Muscle of leg (tissue), 11 donors: ENCODE data around the gene PRDM2. TPM values are rescaled to one million over a fixed set of nuclear protein-coding genes. Genes with fewer than 3 reads are reported as not detected.

Experiments used
- DNase-seq: peaks from one replicate; pipeline ENCODE4 v3.0.0; 2013
- H3K27ac ChIP-seq: one replicate; pipeline ENCODE4 v1.5.1; 2013; ENCODE audit warnings: mild to moderate bottlenecking, low read length, control low read depth
- H3K27me3 ChIP-seq: one replicate; pipeline ENCODE4 v1.6.1; 2013; ENCODE audit warnings: low read length; ENCODE audit not compliant: control insufficient read depth, insufficient read depth
- H3K36me3 ChIP-seq: one replicate; pipeline ENCODE4 v1.6.1; 2013; ENCODE audit warnings: low read length; ENCODE audit not compliant: control insufficient read depth, insufficient read depth
- H3K4me1 ChIP-seq: one replicate; pipeline ENCODE4 v1.6.1; 2013; ENCODE audit warnings: low read length; ENCODE audit not compliant: control insufficient read depth, insufficient read depth
- H3K4me3 ChIP-seq: one replicate; pipeline ENCODE4 v1.5.1; 2013; ENCODE audit warnings: low read length, control low read depth
- H3K9me3 ChIP-seq: replicated peaks from 2 replicates; pipeline ENCODE4 v1.6.1; 2013; ENCODE audit warnings: low read depth, low read length; ENCODE audit not compliant: control insufficient read depth
- WGBS: methylation state at CpG from one replicate; pipeline ENCODE4 v1.1.5; 2013; ENCODE audit warnings: missing lambda C conversion rate; ENCODE audit not compliant: insufficient coverage; 5-methylcytosine and 5-hydroxymethylcytosine counted together
- polyA plus RNA-seq, 8 donors: library from polyadenylated mRNA; unstranded; fragments of 120-200 nt; gene quantifications; one replicate each; pipeline versions ENCODE4 v1.2.1 to v1.2.3, GENCODE V29; 2013; ENCODE audit warnings: inconsistent platforms in 1 of 8, low replicate concordance in 1 of 8; ENCODE audit not compliant: insufficient read length in 8 of 8, insufficient read depth in 1 of 8
- total RNA-seq: library from RNA; stranded (reverse); fragments of 120-200 nt; gene quantifications from one replicate; pipeline ENCODE4 v1.2.4, GENCODE V29; 2013

Gene PRDM2
- total and polyA plus RNA-seq, 9 donors: 17.0 to 45.3 (median 36.8) TPM

- Histone ChIP-seq H3K4me3 (no peak overlapping the region), H3K36me3 (peaks cover 5% of the 10 kb centered on the region), H3K4me1 (peaks cover 12% of the 10 kb centered on the region), H3K9me3 (no peaks in the 10 kb centered on the region), H3K27me3 (no peaks in the 10 kb centered on the region), H3K27ac (no peak overlapping the region)
- DNase-seq: no peak
- WGBS: 83% methylated on average over 7 of the region's 7 CpGs
Observed at GRCh38 chr1:13751985-13752384, 52.0 kb downstream of the PRDM2 start.

DNA sequence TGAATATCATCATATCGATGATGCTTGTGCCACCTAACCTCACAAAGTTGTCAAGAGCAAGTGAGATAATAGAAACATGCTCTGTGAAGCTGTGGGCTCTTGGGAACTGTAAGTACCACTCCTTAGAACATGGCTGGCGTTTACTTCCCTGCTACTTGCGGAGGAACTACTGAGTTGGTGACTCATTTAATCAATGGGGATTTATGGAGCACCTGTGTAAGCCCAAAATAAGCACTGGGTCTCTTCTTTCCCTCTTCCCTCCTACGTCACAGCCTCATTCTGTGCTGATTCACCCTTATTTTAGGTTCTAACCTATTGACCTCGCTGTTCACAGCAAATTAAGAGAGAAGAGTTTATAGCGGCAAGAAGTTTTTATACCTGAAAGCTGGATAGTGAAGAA, 52.9 kb downstream of the PRDM2 start:
- Histone ChIP-seq H3K4me3 (no peak overlapping the region), H3K27ac (no peak overlapping the region), H3K4me1 (peaks cover 12% of the 10 kb centered on the region), H3K9me3 (no peaks in the 10 kb centered on the region), H3K27me3 (no peaks in the 10 kb centered on the region), H3K36me3 (peaks cover 5% of the 10 kb centered on the region)
- no peak for DNase-seq
- WGBS: 100% methylated on average over 2 of the region's 6 CpGs

DNA sequence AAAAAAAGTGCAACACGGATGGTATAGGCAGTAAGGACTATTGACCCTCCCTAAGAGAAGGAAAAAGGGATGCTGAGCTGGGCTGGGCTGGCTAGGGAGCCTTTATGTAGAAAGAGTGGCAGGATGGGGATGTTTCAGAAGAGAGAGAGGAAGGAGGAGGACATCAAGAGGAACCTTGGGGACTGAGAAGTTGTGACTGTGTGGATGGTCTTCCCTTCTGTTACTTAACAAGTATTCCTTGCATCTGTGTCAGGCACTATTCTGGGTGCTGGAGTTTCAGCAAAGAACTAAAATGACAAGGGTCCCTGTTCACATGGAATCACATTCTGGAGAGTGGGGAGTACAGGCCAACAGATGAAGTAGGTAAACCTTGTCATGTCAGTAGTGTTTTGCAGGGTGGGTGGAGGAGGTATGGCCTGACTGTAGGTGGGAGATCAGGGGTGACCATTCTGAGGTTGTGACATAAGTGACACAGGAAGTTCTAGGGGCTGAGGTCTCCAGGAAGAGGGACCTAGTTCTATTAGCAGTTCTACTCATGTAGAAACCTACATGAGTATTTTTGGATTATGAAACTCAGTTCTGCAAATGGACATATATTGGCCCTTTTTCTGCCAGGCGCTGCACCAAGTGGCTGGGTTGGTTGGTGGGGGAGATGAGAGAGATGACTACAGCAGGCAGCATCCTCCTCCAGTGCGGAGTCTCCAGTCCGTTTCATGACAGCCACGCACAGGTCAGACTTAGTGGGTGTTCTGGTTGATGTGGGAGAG, 53.8 kb downstream of the PRDM2 start:
- WGBS: 73% methylated on average over 2 of the region's 5 CpGs
- Histone ChIP-seq H3K9me3 (no peaks in the 10 kb centered on the region), H3K27ac (no peak overlapping the region), H3K4me3 (no peak overlapping the region), H3K27me3 (no peaks in the 10 kb centered on the region), H3K36me3 (peaks cover 5% of the 10 kb centered on the region), H3K4me1 (peaks cover 8% of the 10 kb centered on the region)
- DNase-seq: no peak

- peaks cover 8% of the 10 kb centered on the region for H3K4me1 ChIP-seq
- peaks cover 5% of the 10 kb centered on the region for H3K36me3 ChIP-seq
- no peak for DNase-seq
- H3K27ac ChIP-seq: no peak overlapping the region
- H3K27me3 ChIP-seq: no peaks in the 10 kb centered on the region
- H3K9me3 ChIP-seq: no peaks in the 10 kb centered on the region
- no peak overlapping the region for H3K4me3 ChIP-seq
- WGBS: 85% methylated on average over 4 of the region's 6 CpGs
Observed at GRCh38 chr1:13754510-13755103, 54.6 kb downstream of the PRDM2 start.

- no peaks in the 10 kb centered on the region for H3K9me3 ChIP-seq
- no peak overlapping the region for H3K4me3 ChIP-seq
- no peak for DNase-seq
- H3K36me3 ChIP-seq: peaks cover 5% of the 10 kb centered on the region
- no CpG with 5 or more reads among the region's 4 CpGs for WGBS
- H3K27me3 ChIP-seq: no peaks in the 10 kb centered on the region
- H3K4me1 ChIP-seq: peaks cover 7% of the 10 kb centered on the region
- H3K27ac ChIP-seq: no peak overlapping the region
Observed at GRCh38 chr1:13756557-13757315, 56.7 kb downstream of the PRDM2 start.

DNA sequence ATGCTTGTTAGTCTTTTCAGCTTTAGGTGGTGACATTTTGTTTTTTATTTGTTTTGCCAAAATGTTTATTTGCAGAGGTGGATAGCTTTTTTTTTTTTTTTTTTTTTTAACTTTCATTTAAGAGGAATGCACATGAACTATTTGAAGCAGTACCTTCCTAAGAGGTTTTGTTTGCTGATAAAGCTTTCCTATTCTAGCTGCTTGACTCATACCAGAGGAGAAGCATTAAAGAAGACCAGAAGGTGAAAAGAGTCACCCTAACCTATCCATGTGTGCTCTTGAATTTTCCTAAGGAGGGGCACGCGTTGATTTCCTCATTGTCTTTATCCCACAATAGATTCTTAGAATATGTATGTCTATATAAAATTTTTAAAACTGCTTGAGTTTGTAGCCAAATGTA, 57.7 kb downstream of the PRDM2 start:
- WGBS: no CpG with 5 or more reads among the region's 2 CpGs
- H3K27me3 ChIP-seq: no peaks in the 10 kb centered on the region
- peaks cover 4% of the 10 kb centered on the region for H3K36me3 ChIP-seq
- no peaks in the 10 kb centered on the region for H3K9me3 ChIP-seq
- no peak overlapping the region for H3K27ac ChIP-seq
- peaks cover 8% of the 10 kb centered on the region for H3K4me1 ChIP-seq
- no peak overlapping the region for H3K4me3 ChIP-seq
- no peak for DNase-seq

- no peaks in the 10 kb centered on the region for H3K27me3 ChIP-seq
- no peak overlapping the region for H3K27ac ChIP-seq
- peaks cover 2% of the 10 kb centered on the region for H3K36me3 ChIP-seq
- DNase-seq: no peak
- no peak overlapping the region for H3K4me3 ChIP-seq
- H3K9me3 ChIP-seq: no peaks in the 10 kb centered on the region
- peaks cover 9% of the 10 kb centered on the region for H3K4me1 ChIP-seq
- 75% methylated on average over 2 of the region's 4 CpGs for WGBS
Observed at GRCh38 chr1:13759072-13759471, 59.1 kb downstream of the PRDM2 start.

- H3K27me3 ChIP-seq: no peaks in the 10 kb centered on the region
- H3K4me3 ChIP-seq: no peak overlapping the region
- H3K9me3 ChIP-seq: no peaks in the 10 kb centered on the region
- H3K36me3 ChIP-seq: peaks cover 2% of the 10 kb centered on the region
- WGBS: 100% methylated on average over 1 of the region's 2 CpGs
- no peak for DNase-seq
- no peak overlapping the region for H3K27ac ChIP-seq
- peaks cover 14% of the 10 kb centered on the region for H3K4me1 ChIP-seq
Observed at GRCh38 chr1:13760340-13760739, 60.4 kb downstream of the PRDM2 start.

GRCh38 chr1:13760921-13761320, 60.9 kb downstream of the PRDM2 start:
- no peaks in the 10 kb centered on the region for H3K27me3 ChIP-seq
- no CpG with 5 or more reads among the region's 5 CpGs for WGBS
- H3K36me3 ChIP-seq: peaks cover 2% of the 10 kb centered on the region
- H3K4me1 ChIP-seq: peaks cover 14% of the 10 kb centered on the region
- no peak overlapping the region for H3K4me3 ChIP-seq
- no peak for DNase-seq
- no peaks in the 10 kb centered on the region for H3K9me3 ChIP-seq
- no peak overlapping the region for H3K27ac ChIP-seq

- no peak for DNase-seq
- Histone ChIP-seq H3K27me3 (no peaks in the 10 kb centered on the region), H3K4me1 (peaks cover 14% of the 10 kb centered on the region), H3K4me3 (no peak overlapping the region), H3K27ac (no peak overlapping the region), H3K36me3 (peaks cover 2% of the 10 kb centered on the region), H3K9me3 (no peaks in the 10 kb centered on the region)
- WGBS: 80% methylated on average over 2 of the region's 9 CpGs
Observed at GRCh38 chr1:13761883-13762282, 61.9 kb downstream of the PRDM2 start.
